Hematopoietic multipotent progenitor cell treated with erythropoietin and hydrocortisone succinate and interleukin-3 and kit ligand, for 4 days (in vitro differentiated cells): ENCODE results near the gene ADCK1.
A peak's percentile ranks its signal among the peaks of the same experiment; 100 is the strongest.
"Not testable (repeated sequence)": the region's sequence is repeated elsewhere in the genome, so short reads cannot be mapped to it uniquely, and the experiment has no call there.

Experiments
- DNase-seq: peaks from one replicate; pipeline ENCODE4 v3.0.0-alpha.2; 2015

The ADCK1 gene

GRCh38 chr14:77799863-77800730 lies at the start of gene ADCK1:
Gene ADCK1, plus strand, starts transcription at chr14:77800109. Its CDS starts 18,870 bp downstream, at chr14:77818979.
- peak; percentile 95 for DNase-seq

GRCh38 chr14:77752266-77752665 lies 47.6 kb upstream of the ADCK1 start:
- no peak for DNase-seq

- no peak for DNase-seq
Measured at GRCh38 chr14:77752799-77753516, 47.0 kb upstream of the ADCK1 start.

- DNase-seq: peak; percentile 99
Measured at GRCh38 chr14:77760381-77761204, 39.3 kb upstream of the ADCK1 start, which contains the start of gene SNW1. Gene SNW1, minus strand, starts transcription at chr14:77761156. Its CDS starts 29 bp downstream, at chr14:77761127.

GRCh38 chr14:77761205-77761931 lies 38.5 kb upstream of the ADCK1 start:
- peak; percentile 70 for DNase-seq

- DNase-seq: no peak
Measured at GRCh38 chr14:77763316-77763715, 36.6 kb upstream of the ADCK1 start.

- DNase-seq: no peak
Measured at GRCh38 chr14:77763978-77764377, 35.9 kb upstream of the ADCK1 start.

GRCh38 chr14:77768442-77769069 lies 31.4 kb upstream of the ADCK1 start:
- DNase-seq: not testable (repeated sequence)

GRCh38 chr14:77773966-77774365 lies 25.9 kb upstream of the ADCK1 start:
- DNase-seq: not testable (repeated sequence)

GRCh38 chr14:77782202-77782601 lies 17.7 kb upstream of the ADCK1 start:
- no peak for DNase-seq

- DNase-seq: no peak
Measured at GRCh38 chr14:77786148-77786547, 13.8 kb upstream of the ADCK1 start.

- DNase-seq: no peak
Measured at GRCh38 chr14:77790566-77791224, 9.2 kb upstream of the ADCK1 start.

- no peak for DNase-seq
Measured at GRCh38 chr14:77791225-77791600, 8.7 kb upstream of the ADCK1 start.

- not testable (repeated sequence) for DNase-seq
Measured at GRCh38 chr14:77793255-77793654, 6.7 kb upstream of the ADCK1 start.

GRCh38 chr14:77794357-77794756 lies 5.6 kb upstream of the ADCK1 start:
- no peak for DNase-seq

GRCh38 chr14:77799456-77799855 lies 453 bp upstream of the ADCK1 start:
- not testable (repeated sequence) for DNase-seq

GRCh38 chr14:77800814-77801213 lies 905 bp downstream of the ADCK1 start:
- no peak for DNase-seq

- peak; percentile 60 for DNase-seq
Measured at GRCh38 chr14:77804592-77804991, 4.7 kb downstream of the ADCK1 start.

- DNase-seq: no peak
Measured at GRCh38 chr14:77805706-77806105, 5.8 kb downstream of the ADCK1 start.

- no peak for DNase-seq
Measured at GRCh38 chr14:77808250-77808649, 8.3 kb downstream of the ADCK1 start.

- DNase-seq: peak; percentile 21
Measured at GRCh38 chr14:77809011-77809410, 9.1 kb downstream of the ADCK1 start.
